Measurements from ENCODE around the gene CCNY. TPM values are rescaled to one million over a fixed set of nuclear protein-coding genes. Genes with fewer than 3 reads are reported as not detected.

CCNY gene
- total and polyA plus RNA-seq, 2 of the 13 experiments (the other 11 are each of a cell fraction or from before 2014, with no cell fraction given) = 48.2 to 54.7 TPM

- BruUV-seq (replicated peaks) = no TSS peak
- H3K9me3 ChIP-seq (ENCODE audit: low read length) = 0 out of 2 replicates have a peak, but pooled peaks cover 7% of the 10 kb centered on the region
- intact Hi-C loops (cut with micrococcal nuclease; ENCODE audit: unreplicated experiment) = no loop called here
- FAIRE-seq (no peak), DNase-seq (ENCODE audit: low spot score) (no peak), ATAC-seq (no peak)
- H3K4me3 ChIP-seq (replicated peaks in 1 of 3; ENCODE audit: insufficient read depth in 1 of 3, low read depth in 2 of 3, low read length in 3 of 3) = no peak overlapping the region
- H3K4me2 ChIP-seq (ENCODE audit: low read depth, low read length) = no peak overlapping the region
- peaks cover 19% of the 10 kb centered on the region for H3K4me1 ChIP-seq (ENCODE audit: insufficient read depth, low read length)
- H2AFZ ChIP-seq (ENCODE audit: low read length) = no peak overlapping the region
- in situ Hi-C loops (cut with HindIII; ENCODE audit: extremely low pct_ligation_motif_present, low pct_unique_long_range_greater_than_20kb) = no loop called here
- no peak overlapping the region for H3K9ac ChIP-seq (ENCODE audit: insufficient read depth, low read depth, low read length)
- H3K27ac ChIP-seq (ENCODE audit: extremely low read length, insufficient read depth, low read length) = no peak overlapping the region
- WGBS (ENCODE audit: low lambda C conversion rate) = 95% methylated on average over 3 of the region's 16 CpGs
- no peaks in the 10 kb centered on the region for H3K36me3 ChIP-seq (replicated peaks in 1 of 2; ENCODE audit: control insufficient read depth in 1 of 2, insufficient read depth in 2 of 2, low read length in 2 of 2)
- H4K20me1 ChIP-seq (ENCODE audit: insufficient read depth, low read length) = no peaks in the 10 kb centered on the region
- H3K27me3 ChIP-seq (ENCODE audit: control insufficient read depth in 1 of 2, insufficient read depth in 2 of 2, low read length in 2 of 2) = no peaks in the 10 kb centered on the region; a peak in 1 of 5 replicates
- H3K79me2 ChIP-seq (ENCODE audit: insufficient read depth, low read length) = no peaks in the 10 kb centered on the region
- TF ChIP-seq ZFP62 (CRISPR knock-in tag; IDR thresholded peaks at IDR 0.05) (no peak), PAX8 (CRISPR knock-in tag; IDR thresholded peaks at IDR 0.05; ENCODE audit: borderline replicate concordance) (no peak), CCAR2 (optimal IDR thresholded peaks at IDR 0.05; ENCODE audit: low read depth, low read length) (no peak), TBX3 (IDR thresholded peaks at IDR 0.05; ENCODE audit: borderline replicate concordance) (no peak), KLF11 (CRISPR knock-in tag; IDR thresholded peaks at IDR 0.05) (no peak), FOXK1 (CRISPR knock-in tag; IDR thresholded peaks at IDR 0.05; ENCODE audit: borderline replicate concordance, low read depth) (no peak), ZNF3 (CRISPR knock-in tag; IDR thresholded peaks at IDR 0.05) (no peak), ATF6 (CRISPR knock-in tag; conservative IDR thresholded peaks at IDR 0.05) (no peak), ZNF17 (CRISPR knock-in tag; IDR thresholded peaks at IDR 0.05) (no peak)
- POLR2A ChIA-PET = no interaction called here
- CTCF ChIA-PET (ENCODE audit: low intra/inter-chr PET ratio, low total read pairs) = no interaction called here
Observed at GRCh38 chr10:35608328-35608672, 272.0 kb downstream of the CCNY start.

Measured in HepG2 (cell line).